Thoracic aorta (tissue), 2 donors: ENCODE measurements around the gene TGFB3. TPM values are rescaled to one million over a fixed set of nuclear protein-coding genes. Genes with fewer than 3 reads are reported as not detected.

Experiments used
- ATAC-seq: fragments of 150-250 bp; one replicate; pipeline ENCODE4 v1.8.0; 2017; ENCODE audit warnings: low read depth; ENCODE audit not compliant: insufficient number of reproducible peaks, low FRiP score
- DNase-seq: peaks from one replicate; pipeline ENCODE4 v3.0.0-alpha.2; 2020; ENCODE audit warnings: low spot score
- H3K27ac ChIP-seq, 2 donors: fragments of 200-600 bp; sonication (generic); 1 replicate in 1 of 2; 2 replicates in 1 of 2; pipeline ENCODE4 v1.5.1; 2016; ENCODE audit warnings: mild to moderate bottlenecking in 2 of 2, moderate library complexity in 2 of 2
- H3K27me3 ChIP-seq: fragments of 200-600 bp; sonication (generic); replicated peaks from 2 replicates; pipeline ENCODE4 v1.6.0; 2016; ENCODE audit warnings: mild to moderate bottlenecking; ENCODE audit not compliant: insufficient read depth
- H3K36me3 ChIP-seq: fragments of 200-600 bp; sonication (generic); one replicate; pipeline ENCODE4 v1.5.1; 2016
- H3K4me1 ChIP-seq, 2 donors: fragments of 200-600 bp; sonication (generic); 1 replicate in 1 of 2; 2 replicates in 1 of 2; pipeline versions ENCODE4 v1.5.1 to v1.6.0; 2016; ENCODE audit warnings: low read depth in 2 of 2, mild to moderate bottlenecking in 1 of 2; ENCODE audit not compliant: control insufficient read depth in 1 of 2
- H3K4me3 ChIP-seq: fragments of 200-600 bp; sonication (generic); 2 replicates; pipeline ENCODE4 v1.5.1; 2016; ENCODE audit warnings: mild to moderate bottlenecking
- H3K9me3 ChIP-seq: fragments of 200-600 bp; sonication (generic); 2 replicates; pipeline ENCODE4 v1.5.1; 2016
- CTCF ChIP-seq: fragments of 200-600 bp; sonication (generic); IDR thresholded peaks from one replicate; pipeline ENCODE4 v1.5.1; 2019; ENCODE audit warnings: antibody characterized with exemption
- total RNA-seq, 2 donors: library from RNA; depleted of rRNA; stranded (reverse); fragments of >200 nt; gene quantifications; one replicate each; pipeline versions ENCODE4 v1.1.0 to v1.2.3, GENCODE V29; 2016

TGFB3 gene
- total RNA-seq, 2 donors from 2014 or later: 46.4 to 67.1 TPM

GRCh38 chr14:75917322-75917945 lies 64.4 kb downstream of the TGFB3 start:
- DNase-seq (no peak), ATAC-seq (no peak)
- Histone ChIP-seq H3K27me3 (no peaks in the 10 kb centered on the region), H3K4me3 (no peak overlapping the region), H3K27ac (no peak overlapping the region), H3K36me3 (no peaks in the 10 kb centered on the region), H3K9me3 (no peaks in the 10 kb centered on the region), H3K4me1 (no peaks in the 10 kb centered on the region)
- no peak for TF ChIP-seq CTCF

GRCh38 chr14:75915045-75915444 lies 66.8 kb downstream of the TGFB3 start:
- ATAC-seq (no peak), DNase-seq (no peak)
- TF ChIP-seq CTCF: no peak
- Histone ChIP-seq H3K4me1 (no peaks in the 10 kb centered on the region), H3K36me3 (no peaks in the 10 kb centered on the region), H3K27me3 (no peaks in the 10 kb centered on the region), H3K9me3 (no peaks in the 10 kb centered on the region), H3K27ac (no peak overlapping the region), H3K4me3 (no peak overlapping the region)

- H3K4me3 ChIP-seq: no peak overlapping the region
- TF ChIP-seq CTCF: no peak
- no peaks in the 10 kb centered on the region for H3K27me3 ChIP-seq
- no peaks in the 10 kb centered on the region for H3K4me1 ChIP-seq
- DNase-seq: no peak
- no peak for ATAC-seq
- H3K9me3 ChIP-seq: no peaks in the 10 kb centered on the region
- H3K36me3 ChIP-seq: no peaks in the 10 kb centered on the region
- H3K27ac ChIP-seq: no peak overlapping the region
Observed at GRCh38 chr14:75913183-75913582, 68.6 kb downstream of the TGFB3 start.

- no peak overlapping the region for H3K4me3 ChIP-seq
- no peak for TF ChIP-seq CTCF
- no peaks in the 10 kb centered on the region for H3K27me3 ChIP-seq
- H3K27ac ChIP-seq: no peak overlapping the region
- DNase-seq: no peak
- no peak for ATAC-seq
- H3K36me3 ChIP-seq: no peaks in the 10 kb centered on the region
- H3K9me3 ChIP-seq: no peaks in the 10 kb centered on the region
- H3K4me1 ChIP-seq: peaks cover 0 to 12% of the 10 kb centered on the region in 2 donors
Observed at GRCh38 chr14:75911883-75912282, 69.9 kb downstream of the TGFB3 start.

- Histone ChIP-seq H3K27ac (no peak overlapping the region), H3K9me3 (no peaks in the 10 kb centered on the region), H3K36me3 (no peaks in the 10 kb centered on the region), H3K4me1 (peaks cover 0 to 29% of the 10 kb centered on the region in 2 donors), H3K4me3 (no peak overlapping the region), H3K27me3 (no peaks in the 10 kb centered on the region)
- no peak for TF ChIP-seq CTCF
- ATAC-seq: no peak
- DNase-seq: no peak
Observed at GRCh38 chr14:75910048-75910447, 71.7 kb downstream of the TGFB3 start.
